ENCODE results near the gene FSTL1.

Gene FSTL1

DNA sequence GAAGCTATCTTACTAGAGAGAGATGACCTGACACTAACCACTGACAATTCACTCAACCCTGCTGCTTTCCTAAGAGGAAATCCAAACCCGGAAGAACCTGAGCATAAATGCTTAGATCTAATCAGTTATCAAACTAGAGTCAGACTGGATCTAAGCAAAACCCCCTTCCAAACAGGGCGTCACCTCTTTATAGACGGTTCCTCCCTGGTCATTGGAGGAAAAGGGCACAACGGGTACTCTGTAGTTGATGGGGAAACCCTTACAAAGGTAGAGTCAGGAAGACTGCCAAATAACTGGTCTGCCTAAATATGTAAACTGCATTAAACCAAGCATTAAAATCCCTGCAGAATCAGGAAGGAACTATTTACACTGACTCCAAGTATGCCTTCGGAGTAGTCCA lies 41.3 kb upstream of the FSTL1 start:
- no peak for FAIRE-seq
- TF ChIP-seq, protein P1, sequence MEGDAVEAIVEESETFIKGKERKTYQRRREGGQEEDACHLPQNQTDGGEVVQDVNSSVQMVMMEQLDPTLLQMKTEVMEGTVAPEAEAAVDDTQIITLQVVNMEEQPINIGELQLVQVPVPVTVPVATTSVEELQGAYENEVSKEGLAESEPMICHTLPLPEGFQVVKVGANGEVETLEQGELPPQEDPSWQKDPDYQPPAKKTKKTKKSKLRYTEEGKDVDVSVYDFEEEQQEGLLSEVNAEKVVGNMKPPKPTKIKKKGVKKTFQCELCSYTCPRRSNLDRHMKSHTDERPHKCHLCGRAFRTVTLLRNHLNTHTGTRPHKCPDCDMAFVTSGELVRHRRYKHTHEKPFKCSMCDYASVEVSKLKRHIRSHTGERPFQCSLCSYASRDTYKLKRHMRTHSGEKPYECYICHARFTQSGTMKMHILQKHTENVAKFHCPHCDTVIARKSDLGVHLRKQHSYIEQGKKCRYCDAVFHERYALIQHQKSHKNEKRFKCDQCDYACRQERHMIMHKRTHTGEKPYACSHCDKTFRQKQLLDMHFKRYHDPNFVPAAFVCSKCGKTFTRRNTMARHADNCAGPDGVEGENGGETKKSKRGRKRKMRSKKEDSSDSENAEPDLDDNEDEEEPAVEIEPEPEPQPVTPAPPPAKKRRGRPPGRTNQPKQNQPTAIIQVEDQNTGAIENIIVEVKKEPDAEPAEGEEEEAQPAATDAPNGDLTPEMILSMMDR (IDR thresholded peaks at IDR 0.05; ENCODE audit: insufficient read depth, missing control alignments): no peak
- no peak for DNase-seq (ENCODE audit: insufficient read length, low spot score)

DNA sequence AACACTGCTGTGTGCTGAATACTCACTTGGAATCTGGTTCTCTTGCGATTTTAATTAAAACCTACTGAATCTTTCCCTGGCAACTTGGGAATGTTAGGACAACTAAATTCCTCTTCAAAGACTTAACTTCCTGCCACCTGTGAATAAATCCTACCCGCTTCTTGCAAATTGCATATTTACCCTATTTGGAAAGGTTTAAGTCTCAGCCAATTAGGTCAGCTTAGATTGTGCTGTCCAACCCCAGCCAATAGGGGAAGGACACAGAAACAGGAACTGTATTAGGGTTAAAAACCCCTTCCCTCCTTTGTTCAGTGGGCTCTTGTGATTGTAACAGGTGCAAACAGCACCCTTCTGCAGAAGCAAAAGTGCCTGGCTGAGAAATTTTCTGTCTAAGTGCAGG lies 38.6 kb upstream of the FSTL1 start:
- TF ChIP-seq, protein P1 (IDR thresholded peaks at IDR 0.05; ENCODE audit: insufficient read depth, missing control alignments): no peak
- FAIRE-seq (no peak), DNase-seq (ENCODE audit: insufficient read length, low spot score) (no peak)

DNA sequence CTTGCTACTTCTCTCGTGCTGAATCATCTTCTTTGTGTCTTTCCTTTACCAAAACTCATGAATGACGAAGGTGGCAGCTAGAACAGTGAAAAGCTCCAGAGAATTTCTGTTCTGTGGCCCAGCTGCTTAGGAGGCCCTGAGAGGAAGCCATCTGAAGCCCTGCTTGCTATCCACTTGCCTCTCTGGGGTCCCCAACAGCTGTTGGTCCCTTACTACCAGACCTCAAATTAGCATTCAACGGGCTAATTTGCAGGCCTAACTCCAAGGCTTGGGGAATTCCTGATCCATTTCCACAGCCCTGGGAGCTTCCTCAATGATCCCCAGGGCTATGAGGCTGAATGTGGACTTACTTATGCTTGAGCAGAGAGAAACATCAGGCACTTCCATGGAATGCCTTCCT lies 37.5 kb upstream of the FSTL1 start:
- DNase-seq (ENCODE audit: insufficient read length, low spot score) (no peak), FAIRE-seq (no peak)
- TF ChIP-seq, protein P1 (IDR thresholded peaks at IDR 0.05; ENCODE audit: insufficient read depth, missing control alignments): no peak

DNA sequence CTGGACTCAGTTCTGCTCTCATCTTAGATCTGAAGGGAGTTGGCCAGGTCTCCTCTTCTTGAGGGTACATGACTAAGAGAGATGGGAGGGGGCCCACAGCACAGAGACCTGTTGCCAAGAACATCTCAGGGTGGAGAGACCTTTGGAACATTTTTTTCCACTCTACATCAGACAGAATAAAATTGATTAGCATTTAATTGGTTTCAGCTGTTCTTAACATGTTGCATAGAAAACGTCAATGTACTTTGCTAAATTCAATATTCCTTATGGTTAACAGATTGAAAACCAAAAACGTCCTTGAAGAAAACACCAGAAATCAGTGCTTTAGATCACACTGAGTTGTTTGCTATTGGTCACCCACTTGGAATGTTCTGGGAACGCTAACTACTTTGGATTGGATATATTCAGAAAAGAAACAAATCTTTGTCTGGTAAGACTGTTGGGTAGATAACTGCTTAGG lies 36.4 kb upstream of the FSTL1 start:
- no peak for FAIRE-seq
- DNase-seq (ENCODE audit: insufficient read length, low spot score): no peak

DNA sequence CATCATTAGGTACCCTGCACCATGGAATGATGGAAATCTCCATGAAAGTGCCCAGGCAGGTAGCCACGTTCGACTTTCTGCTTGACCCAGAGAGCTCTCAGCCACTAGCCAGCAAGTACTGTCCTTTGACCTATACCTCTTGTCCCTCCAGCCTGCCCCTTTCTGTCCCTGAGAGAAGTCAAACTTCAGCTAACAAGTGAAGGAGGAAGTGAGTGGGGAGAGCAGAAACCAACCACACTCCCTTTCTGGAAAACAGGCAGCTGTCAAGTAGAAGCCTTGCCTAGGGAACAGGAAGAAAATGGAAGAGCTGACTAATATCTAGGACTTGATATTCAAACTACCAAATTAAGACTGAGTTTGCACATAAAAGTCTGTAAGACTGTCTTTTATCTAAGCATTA lies 30.3 kb upstream of the FSTL1 start:
- DNase-seq (ENCODE audit: insufficient read length, low spot score): no peak
- TF ChIP-seq, protein P1 (IDR thresholded peaks at IDR 0.05; ENCODE audit: insufficient read depth, missing control alignments): no peak
- no peak for FAIRE-seq

More for the DNA sequence above, 36.4 kb upstream of the FSTL1 start:
- TF ChIP-seq, protein P1 (IDR thresholded peaks at IDR 0.05; ENCODE audit: insufficient read depth, missing control alignments): no peak

DNA sequence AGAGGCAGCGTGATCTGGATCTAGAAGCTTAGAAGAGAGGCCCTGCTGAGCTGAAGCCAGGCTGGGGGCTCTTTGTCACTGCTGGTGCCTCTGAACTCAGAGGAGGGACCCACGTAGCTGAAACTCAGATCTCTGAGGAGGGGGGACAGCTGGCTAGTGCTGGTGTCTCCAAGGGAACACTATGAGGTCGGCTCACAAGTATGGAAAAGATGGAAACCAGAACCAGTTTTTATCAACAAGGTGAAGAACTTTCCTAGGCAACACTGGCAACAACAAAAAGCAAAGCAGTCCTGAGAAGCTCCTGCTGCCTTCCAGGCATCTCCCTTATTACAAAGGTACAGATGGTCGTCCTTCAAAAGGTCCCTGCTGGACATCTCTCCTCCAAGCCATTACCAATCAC lies 27.0 kb upstream of the FSTL1 start:
- TF ChIP-seq, protein P1 (IDR thresholded peaks at IDR 0.05; ENCODE audit: insufficient read depth, missing control alignments): no peak
- no peak for FAIRE-seq

DNA sequence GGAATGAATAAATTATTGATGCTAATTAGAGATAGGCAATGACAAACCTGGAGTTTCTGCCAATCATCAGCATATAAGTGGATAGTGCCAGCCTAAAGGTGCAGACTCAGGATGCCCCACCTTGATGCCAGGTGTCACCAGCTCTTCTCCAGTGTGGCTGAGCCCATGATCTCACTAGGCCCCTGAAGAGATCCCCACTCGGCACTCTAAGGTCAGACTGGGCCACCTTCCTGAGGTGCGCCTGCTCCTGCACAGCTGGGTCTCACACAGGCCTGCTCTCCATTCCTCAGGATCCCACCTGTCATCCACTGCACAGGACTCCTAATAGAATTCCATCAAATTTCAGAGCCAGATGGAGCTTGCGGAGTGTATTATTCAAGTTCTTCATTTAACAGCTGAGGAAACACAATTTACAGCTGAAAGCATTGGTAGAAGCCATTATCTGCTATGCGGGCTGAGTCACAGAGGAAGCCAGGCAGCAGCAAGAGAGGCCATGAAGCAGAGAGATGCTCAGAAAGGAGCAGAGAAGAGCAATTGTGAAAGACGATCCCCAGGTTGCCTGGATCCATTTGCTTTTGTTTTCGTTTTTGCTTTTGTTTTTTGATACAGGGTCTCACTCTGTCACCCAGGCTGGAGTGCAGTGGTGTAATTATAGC lies 25.1 kb upstream of the FSTL1 start:
- FAIRE-seq (no peak), DNase-seq (ENCODE audit: insufficient read length, low spot score) (no peak)
- TF ChIP-seq, protein P1 (IDR thresholded peaks at IDR 0.05; ENCODE audit: insufficient read depth, missing control alignments): no peak

More for the DNA sequence above, 27.0 kb upstream of the FSTL1 start:
- DNase-seq (ENCODE audit: insufficient read length, low spot score): no peak

All from D721Med (cell line).